A549 (cell line): ENCODE results near the gene TCF3. TPM values are rescaled to one million over a fixed set of nuclear protein-coding genes. Genes with fewer than 3 reads are reported as not detected.

ENCODE experiments used
- ATAC-seq, 2 experiments: fragments of 200-7000 bp in 1 of 2; fragments of >200 bp in 1 of 2; cut with Nextera tagmentation in 1 of 2; cut with Tn5 transposase in 1 of 2; 3 replicates each; pipeline versions ENCODE4 v1.8.0 to v1.9.1; 2018 to 2020; ENCODE audit warnings: mild to moderate bottlenecking in 1 of 2, moderate library complexity in 1 of 2
- CTCF ChIA-PET: fragments of 300-600 bp; sonication (Branson Sonifier 250); formaldehyde crosslinking; extraction: SDS; loops from one replicate; lab custom pipeline; 2021; ENCODE audit warnings: antibody characterized with exemption, inconsistent platforms; lab: Yijun Ruan, JAX
- POLR2A ChIA-PET: fragments of 350-600 bp; formaldehyde crosslinking; extraction: SDS; loops from one replicate; lab custom pipeline; 2021; ENCODE audit warnings: antibody characterized with exemption, inconsistent platforms; lab: Yijun Ruan, JAX
- DNase-seq, 2 experiments: peaks; one replicate each; pipeline versions ENCODE4 v3.0.0 to v3.0.0-alpha.2; 2011 to 2016; ENCODE audit warnings: low read depth in 1 of 2, low spot score in 1 of 2
- FAIRE-seq: peaks from 2 replicates; lab custom pipeline; 2011; peaks lifted over from hg19 to GRCh38; lab: Jason Lieb, UNC
- H3K27ac ChIP-seq, 2 experiments: fragments of >200 bp; sonication (Bioruptor Twin); formaldehyde crosslinking; 3 replicates each; pipeline ENCODE4 v1.5.1; 2016 to 2017
- H3K4me1 ChIP-seq: fragments of >200 bp; sonication (Bioruptor Twin); formaldehyde crosslinking; 3 replicates; pipeline ENCODE4 v1.6.1; 2016
- H3K4me2 ChIP-seq: fragments of >200 bp; sonication (Bioruptor Twin); formaldehyde crosslinking; 3 replicates; pipeline ENCODE4 v1.6.1; 2016
- H3K4me3 ChIP-seq: fragments of >200 bp; sonication (Bioruptor Twin); formaldehyde crosslinking; 3 replicates; pipeline ENCODE4 v1.5.1; 2016
- H3K9me3 ChIP-seq: fragments of >200 bp; sonication (Bioruptor Twin); formaldehyde crosslinking; 3 replicates; pipeline ENCODE4 v1.6.1; 2016
- BCL3 ChIP-seq: fragments of >200 bp; sonication (Bioruptor Twin); formaldehyde crosslinking; IDR thresholded peaks from 3 replicates; pipeline ENCODE4 v1.6.1; 2016
- BHLHE40 ChIP-seq: IDR thresholded peaks from 2 replicates; pipeline ENCODE4 v1.6.1; 2012; ENCODE audit warnings: low read depth, low read length, inconsistent platforms
- CHD2 ChIP-seq: fragments of 150-350 bp; IDR thresholded peaks from 2 replicates; pipeline ENCODE4 v1.6.1; 2014; ENCODE audit warnings: low read length; ENCODE audit not compliant: partially characterized antibody
- CHD4 ChIP-seq: fragments of 200-600 bp; sonication (generic); IDR thresholded peaks from 2 replicates; pipeline ENCODE4 v1.6.1; 2016; ENCODE audit warnings: antibody characterized with exemption, mild to moderate bottlenecking, borderline replicate concordance
- EHF ChIP-seq: fragments of 250-450 bp; sonication (Bioruptor Pico); IDR thresholded peaks from 2 replicates; pipeline ENCODE4 v1.5.0; 2020; ENCODE audit warnings: mild to moderate bottlenecking
- EHMT2 ChIP-seq: fragments of 200-600 bp; sonication (generic); IDR thresholded peaks from 2 replicates; pipeline ENCODE4 v1.6.1; 2016; ENCODE audit warnings: antibody characterized with exemption, low read depth, mild to moderate bottlenecking, moderate library complexity
- EP300 ChIP-seq, 2 experiments: fragments of >200 bp; sonication (Bioruptor Twin); formaldehyde crosslinking; IDR thresholded peaks; 2 replicates in 1 of 2; 3 replicates in 1 of 2; pipeline ENCODE4 v1.6.1; 2016 to 2017
- ESRRA ChIP-seq: fragments of 150-350 bp; IDR thresholded peaks from 2 replicates; pipeline ENCODE4 v1.6.1; 2014; ENCODE audit warnings: mild to moderate bottlenecking, low read length, borderline replicate concordance
- HES2 ChIP-seq: fragments of >200 bp; sonication (Bioruptor Twin); formaldehyde crosslinking; IDR thresholded peaks from 2 replicates; pipeline ENCODE4 v1.6.1; 2016
- HEYL ChIP-seq: fragments of 250-450 bp; sonication (Bioruptor Pico); IDR thresholded peaks from 2 replicates; pipeline ENCODE4 v1.8.0; 2021; ENCODE audit warnings: mild to moderate bottlenecking, moderate library complexity
- HOXB13 ChIP-seq: fragments of 250-450 bp; sonication (Bioruptor Pico); IDR thresholded peaks from 2 replicates; pipeline ENCODE4 v1.5.0; 2020; ENCODE audit warnings: low read depth, mild to moderate bottlenecking, moderate library complexity
- HOXB5 ChIP-seq: fragments of 250-450 bp; sonication (Bioruptor Pico); IDR thresholded peaks from 2 replicates; pipeline ENCODE4 v1.5.0; 2020; ENCODE audit warnings: mild to moderate bottlenecking, moderate library complexity
- JUN ChIP-seq, 2 experiments: fragments of >200 bp; sonication (Bioruptor Twin); formaldehyde crosslinking; IDR thresholded peaks; 2 replicates in 1 of 2; 3 replicates in 1 of 2; pipeline ENCODE4 v1.6.1; 2016 to 2017
- KDM1A ChIP-seq: fragments of 200-600 bp; sonication (generic); IDR thresholded peaks from 2 replicates; pipeline ENCODE4 v1.6.1; 2016; ENCODE audit warnings: low read depth, mild to moderate bottlenecking
- MAZ ChIP-seq: fragments of 150-350 bp; IDR thresholded peaks from 2 replicates; pipeline ENCODE4 v1.6.1; 2014; ENCODE audit warnings: antibody characterized with exemption, low read depth, low read length, borderline replicate concordance
- MYC ChIP-seq: IDR thresholded peaks from 2 replicates; pipeline ENCODE4 v1.6.1; 2012; ENCODE audit warnings: mild to moderate bottlenecking, inconsistent platforms, low read length, improper control_type of control experiment, borderline replicate concordance
- RAD21 ChIP-seq, 2 experiments: fragments of >200 bp in 1 of 2; sonication (Bioruptor Twin) in 1 of 2; formaldehyde crosslinking in 1 of 2; IDR thresholded peaks in 1 of 2; conservative IDR thresholded peaks in 1 of 2; 2 replicates in 1 of 2; 3 replicates in 1 of 2; pipeline ENCODE4 v1.6.1; 2012 to 2018; ENCODE audit warnings: inconsistent platforms in 1 of 2
- REST ChIP-seq: fragments of 200-600 bp; sonication (generic); IDR thresholded peaks from 2 replicates; pipeline ENCODE4 v1.6.1; 2016; ENCODE audit warnings: antibody characterized with exemption, mild to moderate bottlenecking, moderate library complexity
- RFX5 ChIP-seq: fragments of 450-650 bp; IDR thresholded peaks from 2 replicates; pipeline ENCODE4 v1.7.1; 2014; ENCODE audit warnings: antibody characterized with exemption, mild to moderate bottlenecking, moderate library complexity
- SREBF2 ChIP-seq: fragments of 450-650 bp; IDR thresholded peaks from 2 replicates; pipeline ENCODE4 v1.6.1; 2014; ENCODE audit warnings: mild to moderate bottlenecking, moderate library complexity
- TFCP2L1 ChIP-seq: fragments of 250-450 bp; sonication (Bioruptor Pico); IDR thresholded peaks from 2 replicates; pipeline ENCODE4 v1.5.0; 2021; ENCODE audit warnings: mild to moderate bottlenecking
- WGBS: methylation state at CpG from one replicate; pipeline ENCODE4 v1.1.6; 2017; ENCODE audit errors: missing lambda C conversion rate; 5-methylcytosine and 5-hydroxymethylcytosine counted together
- polyA plus RNA-seq, 4 experiments: library from polyadenylated mRNA; depleted of rRNA in 3 of 4; stranded (reverse); fragments of >200 nt; fragmentation: RNase III in 1 of 4; extraction: RNeasy Plus Mini Kit Qiagen cat#74134 plus additional on column Dnase treatment in 1 of 4; gene quantifications; 2 replicates in 3 of 4; 3 replicates in 1 of 4; pipeline ENCODE4 v1.2.3, GENCODE V29; 2011 to 2017
- TF ChIP-seq, protein P1 (sequence below): fragments of 250-450 bp; sonication (Bioruptor Pico); IDR thresholded peaks from 2 replicates; pipeline ENCODE4 v1.5.0; 2020; ENCODE audit warnings: low read depth, mild to moderate bottlenecking, moderate library complexity

The TCF3 gene
- polyA plus RNA-seq, 2 of the 4 experiments (the other 2 are of a cell fraction): 25.6 to 52.6 TPM

GRCh38 chr19:1574354-1575136 lies 77.9 kb downstream of the TCF3 start:
- TF ChIP-seq HOXB5 (CRISPR knock-in tag): no peak
- no peak for TF ChIP-seq MYC
- TF ChIP-seq JUN (IDR thresholded peaks at IDR 0.05): no peak
- TF ChIP-seq BHLHE40: no peak
- TF ChIP-seq EP300 (IDR thresholded peaks at IDR 0.05): no peak
- no peak for TF ChIP-seq BCL3
- TF ChIP-seq, protein P1, sequence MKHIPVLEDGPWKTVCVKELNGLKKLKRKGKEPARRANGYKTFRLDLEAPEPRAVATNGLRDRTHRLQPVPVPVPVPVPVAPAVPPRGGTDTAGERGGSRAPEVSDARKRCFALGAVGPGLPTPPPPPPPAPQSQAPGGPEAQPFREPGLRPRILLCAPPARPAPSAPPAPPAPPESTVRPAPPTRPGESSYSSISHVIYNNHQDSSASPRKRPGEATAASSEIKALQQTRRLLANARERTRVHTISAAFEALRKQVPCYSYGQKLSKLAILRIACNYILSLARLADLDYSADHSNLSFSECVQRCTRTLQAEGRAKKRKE (CRISPR knock-in tag): no peak
- DNase-seq (no peak), ATAC-seq (no peak), FAIRE-seq (no peak)
- CTCF ChIA-PET: interaction anchor here (1.1 kb wide), 1 partner anchor 28 kb away, joined by 5 read pairs; no protein-coding TSS in a partner anchor
- Histone ChIP-seq H3K4me1 (no peaks in the 10 kb centered on the region), H3K4me2 (no peak overlapping the region), H3K9me3 (no peaks in the 10 kb centered on the region), H3K4me3 (no peak overlapping the region), H3K27ac (no peak overlapping the region)
- POLR2A ChIA-PET: no interaction called here
- 97% methylated on average over 13 of the region's 34 CpGs for WGBS

GRCh38 chr19:1572795-1573194 lies 79.6 kb downstream of the TCF3 start:
- Histone ChIP-seq H3K9me3 (no peaks in the 10 kb centered on the region), H3K4me1 (peaks cover 4% of the 10 kb centered on the region; the same call in 1 of the 3 replicates), H3K27ac (no peak overlapping the region), H3K4me3 (no peak overlapping the region), H3K4me2 (no peak overlapping the region)
- 83% methylated on average over 8 of the region's 9 CpGs for WGBS
- POLR2A ChIA-PET: no interaction called here
- ATAC-seq: no peak
- TF ChIP-seq MAZ (no peak), KDM1A (no peak), EHF (no peak), CHD4 (no peak), ESRRA (no peak), HOXB13 (CRISPR knock-in tag) (no peak), EHMT2 (no peak)
- no peak for FAIRE-seq
- DNase-seq: no peak
- CTCF ChIA-PET: no interaction called here

- no peak overlapping the region for H3K27ac ChIP-seq
- TF ChIP-seq RFX5 (no peak), HES2 (no peak), SREBF2 (no peak), CHD2 (no peak), KDM1A (no peak), RAD21 (conservative IDR thresholded peaks at IDR 0.05 in 1 of 2, IDR thresholded peaks at IDR 0.05 in 1 of 2) (no peak), TFCP2L1 (CRISPR knock-in tag) (no peak), REST (no peak), HEYL (CRISPR knock-in tag) (no peak)
- H3K4me1 ChIP-seq: peaks cover 4% of the 10 kb centered on the region; the same call in 1 of the 3 replicates
- ATAC-seq (no peak), DNase-seq (no peak), FAIRE-seq (no peak)
- CTCF ChIA-PET: no interaction called here
- H3K4me3 ChIP-seq: no peak overlapping the region
- no peak overlapping the region for H3K4me2 ChIP-seq
- POLR2A ChIA-PET: no interaction called here
- 91% methylated on average over 12 of the region's 12 CpGs for WGBS
- H3K9me3 ChIP-seq: no peaks in the 10 kb centered on the region
Observed at GRCh38 chr19:1571358-1571757, 81.1 kb downstream of the TCF3 start.
